HEK293 (cell line): ENCODE results near the gene RPL10A.

Experiments used
- CTCF ChIP-seq: fragments of 450-650 bp; formaldehyde crosslinking; IDR thresholded peaks from 2 replicates; pipeline ENCODE4 v1.5.1; 2016; ENCODE audit warnings: missing biosample characterization, missing genetic modification characterization
- KLF16 ChIP-seq: fragments of 450-650 bp; formaldehyde crosslinking; IDR thresholded peaks from 2 replicates; pipeline ENCODE4 v1.5.1; 2017; ENCODE audit warnings: missing biosample characterization, missing genetic modification characterization
- SCRT2 ChIP-seq: fragments of 450-650 bp; formaldehyde crosslinking; IDR thresholded peaks from 2 replicates; pipeline ENCODE4 v1.5.1; 2016; ENCODE audit warnings: missing biosample characterization, missing genetic modification characterization
- ZFP37 ChIP-seq: fragments of 450-650 bp; formaldehyde crosslinking; IDR thresholded peaks from 2 replicates; pipeline ENCODE4 v1.5.1; 2016; ENCODE audit warnings: missing biosample characterization, missing genetic modification characterization
- ZNF184 ChIP-seq: fragments of 450-650 bp; IDR thresholded peaks from 2 replicates; pipeline ENCODE4 v1.5.1; 2018; ENCODE audit warnings: missing biosample characterization, mild to moderate bottlenecking, missing genetic modification characterization
- ZNF274 ChIP-seq, 2 experiments: fragments of 200-500 bp in 1 of 2; fragments of 450-650 bp in 1 of 2; sonication (Bioruptor generic) in 1 of 2; formaldehyde crosslinking in 1 of 2; IDR thresholded peaks; 2 replicates each; pipeline versions ENCODE4 v1.5.1 to v1.6.1; 2014 to 2016; ENCODE audit warnings: borderline replicate concordance in 1 of 2, inconsistent platforms in 1 of 2, low read length in 1 of 2, missing biosample characterization in 1 of 2, missing genetic modification characterization in 1 of 2
- ZNF280D ChIP-seq: fragments of 450-650 bp; formaldehyde crosslinking; IDR thresholded peaks from 2 replicates; pipeline ENCODE4 v1.5.1; 2016; ENCODE audit warnings: missing biosample characterization, missing genetic modification characterization
- TF ChIP-seq, protein P1 (sequence below): fragments of 450-650 bp; formaldehyde crosslinking; IDR thresholded peaks from 2 replicates; pipeline ENCODE4 v1.5.1; 2016; ENCODE audit warnings: missing biosample characterization, missing genetic modification characterization

DNA sequence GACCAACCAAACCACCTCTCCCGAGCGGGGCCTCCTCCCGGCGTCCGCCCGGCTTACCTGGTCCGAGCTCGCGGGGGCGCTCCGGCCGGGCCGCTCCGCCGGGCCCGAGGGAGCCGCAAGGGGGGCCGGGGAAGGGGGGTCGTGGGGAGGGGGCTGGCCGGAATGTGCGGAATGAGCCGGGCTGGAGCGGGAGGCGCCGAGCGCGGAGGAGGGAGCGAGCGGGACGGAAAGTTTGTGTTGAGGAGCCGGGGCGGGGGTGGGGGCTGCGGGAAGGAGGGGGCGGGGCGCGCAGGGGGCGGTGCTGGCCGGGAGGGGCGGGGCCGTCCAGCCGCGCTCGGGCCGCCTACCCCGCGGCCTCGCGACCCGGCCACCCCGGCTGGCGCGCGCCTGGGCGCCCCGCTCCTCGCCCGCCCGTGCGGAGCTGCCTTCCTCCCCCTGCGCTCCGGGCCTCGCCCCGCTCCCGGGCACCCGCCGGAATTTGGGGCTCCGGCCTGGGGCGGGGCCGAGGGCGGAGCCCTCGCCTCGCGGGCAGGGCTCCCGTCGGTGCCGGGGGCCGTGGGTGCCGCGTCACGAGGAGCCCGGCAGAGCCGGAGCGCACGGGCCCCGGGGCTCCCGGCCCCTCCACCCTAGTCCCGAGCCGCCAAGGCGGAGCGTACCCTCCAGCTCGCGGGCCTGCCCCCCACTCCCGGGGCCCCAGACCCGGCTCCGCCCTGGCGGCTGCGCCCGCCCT is 28.8 kb downstream of the RPL10A start, which contains the start of gene TEAD3:
- TF ChIP-seq CTCF (tag by site-specific recombination), result no peak
- TF ChIP-seq KLF16 (tag by site-specific recombination), result no peak
- no peak for TF ChIP-seq ZNF274 (IDR thresholded peaks at IDR 0.05; ENCODE audit: low read length)
- TF ChIP-seq ZNF274 (tag by site-specific recombination; IDR thresholded peaks at IDR 0.05; ENCODE audit: borderline replicate concordance), result no peak
- TF ChIP-seq, protein P1, sequence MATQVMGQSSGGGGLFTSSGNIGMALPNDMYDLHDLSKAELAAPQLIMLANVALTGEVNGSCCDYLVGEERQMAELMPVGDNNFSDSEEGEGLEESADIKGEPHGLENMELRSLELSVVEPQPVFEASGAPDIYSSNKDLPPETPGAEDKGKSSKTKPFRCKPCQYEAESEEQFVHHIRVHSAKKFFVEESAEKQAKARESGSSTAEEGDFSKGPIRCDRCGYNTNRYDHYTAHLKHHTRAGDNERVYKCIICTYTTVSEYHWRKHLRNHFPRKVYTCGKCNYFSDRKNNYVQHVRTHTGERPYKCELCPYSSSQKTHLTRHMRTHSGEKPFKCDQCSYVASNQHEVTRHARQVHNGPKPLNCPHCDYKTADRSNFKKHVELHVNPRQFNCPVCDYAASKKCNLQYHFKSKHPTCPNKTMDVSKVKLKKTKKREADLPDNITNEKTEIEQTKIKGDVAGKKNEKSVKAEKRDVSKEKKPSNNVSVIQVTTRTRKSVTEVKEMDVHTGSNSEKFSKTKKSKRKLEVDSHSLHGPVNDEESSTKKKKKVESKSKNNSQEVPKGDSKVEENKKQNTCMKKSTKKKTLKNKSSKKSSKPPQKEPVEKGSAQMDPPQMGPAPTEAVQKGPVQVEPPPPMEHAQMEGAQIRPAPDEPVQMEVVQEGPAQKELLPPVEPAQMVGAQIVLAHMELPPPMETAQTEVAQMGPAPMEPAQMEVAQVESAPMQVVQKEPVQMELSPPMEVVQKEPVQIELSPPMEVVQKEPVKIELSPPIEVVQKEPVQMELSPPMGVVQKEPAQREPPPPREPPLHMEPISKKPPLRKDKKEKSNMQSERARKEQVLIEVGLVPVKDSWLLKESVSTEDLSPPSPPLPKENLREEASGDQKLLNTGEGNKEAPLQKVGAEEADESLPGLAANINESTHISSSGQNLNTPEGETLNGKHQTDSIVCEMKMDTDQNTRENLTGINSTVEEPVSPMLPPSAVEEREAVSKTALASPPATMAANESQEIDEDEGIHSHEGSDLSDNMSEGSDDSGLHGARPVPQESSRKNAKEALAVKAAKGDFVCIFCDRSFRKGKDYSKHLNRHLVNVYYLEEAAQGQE, result no peak
- TF ChIP-seq SCRT2 (tag by site-specific recombination), result no peak
- TF ChIP-seq ZFP37 (tag by site-specific recombination), result no peak
- no peak for TF ChIP-seq ZNF280D (tag by site-specific recombination)
- no peak for TF ChIP-seq ZNF184 (tag by site-specific recombination)
